Parathyroid adenoma (tissue), 2 donors: ENCODE results near the gene DTNB.

ENCODE experiments used
- H2AFZ ChIP-seq: fragments of 300-600 bp; sonication (generic); one replicate; pipeline ENCODE4 v1.7.0; 2017; ENCODE audit warnings: antibody characterized with exemption, mild to moderate bottlenecking
- H3K27ac ChIP-seq: fragments of 300-600 bp; sonication (generic); one replicate; pipeline ENCODE4 v1.7.0; 2017
- H3K27me3 ChIP-seq: fragments of 300-600 bp; sonication (generic); one replicate; pipeline ENCODE4 v1.7.0; 2017; ENCODE audit warnings: low read length; ENCODE audit not compliant: control insufficient read depth, insufficient read depth
- H3K36me3 ChIP-seq: fragments of 300-600 bp; sonication (generic); one replicate; pipeline ENCODE4 v1.7.0; 2017; ENCODE audit warnings: low read length; ENCODE audit not compliant: control insufficient read depth, insufficient read depth
- H3K4me1 ChIP-seq: fragments of 300-600 bp; sonication (generic); one replicate; pipeline ENCODE4 v1.7.0; 2017; ENCODE audit warnings: control low read depth
- H3K4me2 ChIP-seq: fragments of 300-600 bp; sonication (generic); one replicate; pipeline ENCODE4 v1.7.0; 2017; ENCODE audit warnings: low read length
- H3K4me3 ChIP-seq: fragments of 300-600 bp; sonication (generic); one replicate; pipeline ENCODE4 v1.7.0; 2017; ENCODE audit warnings: low read depth, low read length
- H3K79me2 ChIP-seq: fragments of 300-600 bp; sonication (generic); one replicate; pipeline ENCODE4 v1.7.0; 2017; ENCODE audit warnings: control low read depth
- H3K9ac ChIP-seq: fragments of 300-600 bp; sonication (generic); one replicate; pipeline ENCODE4 v1.7.0; 2017; ENCODE audit warnings: mild to moderate bottlenecking
- H3K9me3 ChIP-seq: fragments of 300-600 bp; sonication (generic); one replicate; pipeline ENCODE4 v1.7.0; 2017; ENCODE audit warnings: low read length; ENCODE audit not compliant: control insufficient read depth
- TF ChIP-seq, protein P1 (sequence below): fragments of 300-600 bp; sonication (generic); IDR thresholded peaks from one replicate; pipeline ENCODE4 v1.7.0; 2017; ENCODE audit warnings: antibody characterized with exemption, mild to moderate bottlenecking
- donor health status: primary hyperparathyroidism.

The DTNB gene

DNA sequence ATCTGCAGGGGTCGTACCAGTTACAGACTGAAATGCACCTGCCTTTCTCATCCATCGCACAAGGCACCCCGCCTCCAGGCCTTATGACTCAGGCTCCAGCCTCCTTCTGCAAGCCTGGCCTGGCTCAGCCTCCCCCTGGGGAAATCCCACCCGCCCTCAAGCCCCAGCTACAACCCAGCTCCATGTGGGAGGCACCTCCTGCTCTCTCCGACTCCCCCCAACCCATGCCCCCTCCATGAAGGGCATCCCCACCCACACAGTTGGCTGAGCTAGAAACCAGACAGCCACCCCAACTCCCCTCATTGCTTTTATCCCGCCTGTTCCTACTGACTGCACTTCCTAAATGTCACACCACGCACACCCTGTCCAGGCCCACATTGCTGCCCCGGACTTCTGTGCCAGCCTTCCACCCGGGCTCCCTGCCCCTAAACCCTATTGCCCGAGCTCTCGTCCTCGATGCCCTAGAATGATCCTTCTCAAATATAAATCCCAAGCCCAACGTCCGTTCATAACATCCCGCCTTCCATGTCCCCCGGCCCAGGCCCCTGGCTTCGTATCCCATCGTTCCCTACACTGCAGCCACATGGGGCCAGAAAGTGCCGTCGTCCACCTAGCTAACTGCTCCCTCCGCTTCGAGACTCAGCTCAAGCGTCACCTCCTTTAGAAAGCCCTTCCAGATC lies 341.6 kb downstream of the DTNB start:
- Histone ChIP-seq H3K4me2 (no peak overlapping the region), H3K4me1 (no peaks in the 10 kb centered on the region), H3K79me2 (peaks cover 5% of the 10 kb centered on the region), H3K9ac (no peak overlapping the region), H3K9me3 (no peaks in the 10 kb centered on the region), H3K27me3 (no peaks in the 10 kb centered on the region), H3K4me3 (no peak overlapping the region), H2AFZ (no peak overlapping the region), H3K27ac (no peak overlapping the region), H3K36me3 (no peaks in the 10 kb centered on the region)
- TF ChIP-seq, protein P1, sequence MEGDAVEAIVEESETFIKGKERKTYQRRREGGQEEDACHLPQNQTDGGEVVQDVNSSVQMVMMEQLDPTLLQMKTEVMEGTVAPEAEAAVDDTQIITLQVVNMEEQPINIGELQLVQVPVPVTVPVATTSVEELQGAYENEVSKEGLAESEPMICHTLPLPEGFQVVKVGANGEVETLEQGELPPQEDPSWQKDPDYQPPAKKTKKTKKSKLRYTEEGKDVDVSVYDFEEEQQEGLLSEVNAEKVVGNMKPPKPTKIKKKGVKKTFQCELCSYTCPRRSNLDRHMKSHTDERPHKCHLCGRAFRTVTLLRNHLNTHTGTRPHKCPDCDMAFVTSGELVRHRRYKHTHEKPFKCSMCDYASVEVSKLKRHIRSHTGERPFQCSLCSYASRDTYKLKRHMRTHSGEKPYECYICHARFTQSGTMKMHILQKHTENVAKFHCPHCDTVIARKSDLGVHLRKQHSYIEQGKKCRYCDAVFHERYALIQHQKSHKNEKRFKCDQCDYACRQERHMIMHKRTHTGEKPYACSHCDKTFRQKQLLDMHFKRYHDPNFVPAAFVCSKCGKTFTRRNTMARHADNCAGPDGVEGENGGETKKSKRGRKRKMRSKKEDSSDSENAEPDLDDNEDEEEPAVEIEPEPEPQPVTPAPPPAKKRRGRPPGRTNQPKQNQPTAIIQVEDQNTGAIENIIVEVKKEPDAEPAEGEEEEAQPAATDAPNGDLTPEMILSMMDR = no peak

DNA sequence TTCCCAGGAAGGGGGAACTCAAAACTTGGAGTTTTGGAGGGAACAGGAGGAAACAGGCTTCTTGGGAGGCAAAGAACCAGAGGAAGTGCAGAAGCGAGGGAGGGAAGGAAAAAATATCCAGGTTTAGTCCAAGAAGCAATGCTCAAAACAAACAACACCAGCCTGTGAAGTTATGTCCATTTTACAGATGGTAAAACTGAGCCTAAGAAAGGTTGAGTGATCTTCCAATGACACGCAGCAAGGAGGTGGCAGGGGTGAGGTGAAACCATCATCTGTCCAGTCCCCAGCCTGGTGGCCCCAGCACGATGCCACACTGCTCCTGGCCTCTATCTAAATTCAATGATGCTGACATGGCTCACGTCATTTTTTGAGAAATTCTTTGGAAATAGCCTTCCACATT lies 342.4 kb downstream of the DTNB start:
- peaks cover 5% of the 10 kb centered on the region for H3K79me2 ChIP-seq
- H3K4me1 ChIP-seq = no peaks in the 10 kb centered on the region
- H3K4me3 ChIP-seq = no peak overlapping the region
- no peaks in the 10 kb centered on the region for H3K9me3 ChIP-seq
- no peaks in the 10 kb centered on the region for H3K36me3 ChIP-seq
- no peaks in the 10 kb centered on the region for H3K27me3 ChIP-seq
- no peak overlapping the region for H3K9ac ChIP-seq
- no peak overlapping the region for H3K4me2 ChIP-seq
- TF ChIP-seq, protein P1 = no peak
- no peak overlapping the region for H2AFZ ChIP-seq
- H3K27ac ChIP-seq = no peak overlapping the region

DNA sequence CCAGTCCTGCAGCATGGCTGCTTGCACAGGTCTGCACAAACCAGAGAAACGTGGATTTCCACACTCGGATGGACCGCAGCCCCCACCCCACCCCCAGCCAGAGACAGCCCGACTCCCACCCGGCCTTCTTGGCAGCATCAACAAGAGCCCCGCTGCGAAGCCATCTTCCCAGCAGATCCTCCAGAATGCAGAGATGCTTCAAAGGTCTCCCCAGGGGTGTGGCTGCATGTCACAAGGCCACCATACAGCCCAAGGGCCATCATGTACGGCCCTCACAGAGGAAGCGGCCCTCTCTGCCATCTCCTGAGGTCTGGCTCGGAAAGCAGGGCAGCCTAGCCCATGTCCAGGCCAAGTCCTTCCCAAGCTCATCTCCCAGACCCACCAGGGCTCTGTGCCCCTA lies 343.1 kb downstream of the DTNB start:
- Histone ChIP-seq H3K79me2 (peaks cover 5% of the 10 kb centered on the region), H2AFZ (no peak overlapping the region), H3K9ac (no peak overlapping the region), H3K4me3 (no peak overlapping the region), H3K9me3 (no peaks in the 10 kb centered on the region), H3K27ac (no peak overlapping the region), H3K4me1 (no peaks in the 10 kb centered on the region), H3K36me3 (no peaks in the 10 kb centered on the region), H3K27me3 (no peaks in the 10 kb centered on the region), H3K4me2 (no peak overlapping the region)
- TF ChIP-seq, protein P1 = no peak

DNA sequence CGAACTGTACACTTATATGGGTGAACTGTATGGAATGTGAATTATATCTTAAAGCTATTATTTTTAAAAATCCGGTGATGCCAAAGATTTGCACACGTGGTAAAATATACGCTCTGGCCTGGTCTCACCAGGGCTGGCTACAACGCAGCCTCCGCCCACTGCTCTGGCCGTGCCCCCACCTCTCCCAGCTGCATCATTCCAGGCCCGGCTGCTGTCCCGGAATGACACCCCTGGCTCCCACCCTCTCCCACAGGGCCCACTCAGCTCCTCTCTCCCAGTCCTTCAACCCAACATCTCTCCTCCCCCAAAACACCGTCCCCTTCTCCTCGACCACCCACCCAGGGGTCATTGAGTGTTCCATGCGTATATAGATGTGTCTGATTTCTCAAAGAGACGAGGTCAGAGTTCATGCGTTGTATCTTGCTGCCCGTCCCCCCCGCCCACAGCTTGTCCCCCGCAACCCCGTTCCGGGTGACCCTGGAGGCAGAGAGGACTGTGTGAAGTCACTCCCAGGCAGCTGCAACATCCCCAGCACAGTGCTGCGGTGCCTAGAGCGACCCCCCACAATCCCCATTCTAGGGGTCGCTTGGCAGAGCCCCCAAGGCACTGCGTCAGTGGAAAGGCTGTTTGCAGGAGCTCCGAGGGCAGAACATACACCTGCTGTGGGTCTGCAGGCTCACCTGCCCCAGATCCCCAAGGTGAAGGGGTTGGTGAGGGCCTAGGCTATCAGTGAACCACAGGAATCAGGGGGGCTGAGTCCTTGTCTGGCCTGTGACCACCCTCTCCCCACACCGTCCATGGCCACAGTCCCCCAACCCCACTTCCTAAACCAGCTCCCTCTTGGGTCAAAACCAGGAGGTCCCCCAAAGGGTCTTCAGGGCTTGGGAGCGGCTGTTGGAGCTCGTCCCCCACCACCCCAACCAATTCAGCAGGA lies 345.0 kb downstream of the DTNB start:
- Histone ChIP-seq H2AFZ (no peak overlapping the region), H3K4me1 (no peaks in the 10 kb centered on the region), H3K4me3 (no peak overlapping the region), H3K9ac (no peak overlapping the region), H3K36me3 (no peaks in the 10 kb centered on the region), H3K79me2 (peaks cover 5% of the 10 kb centered on the region), H3K9me3 (no peaks in the 10 kb centered on the region), H3K27ac (no peak overlapping the region), H3K27me3 (no peaks in the 10 kb centered on the region), H3K4me2 (no peak overlapping the region)
- TF ChIP-seq, protein P1 = no peak
